GM19239 (cell line): ENCODE data around the gene SUMO1.

Source experiments
- DNase-seq: peaks from one replicate; pipeline ENCODE4 v3.0.0; 2011; ENCODE audit warnings: low spot score; ENCODE audit not compliant: insufficient read length
- FAIRE-seq: peaks from 2 replicates; lab custom pipeline; 2011; peaks lifted over from hg19 to GRCh38; lab: Jason Lieb, UNC

The SUMO1 gene

DNA sequence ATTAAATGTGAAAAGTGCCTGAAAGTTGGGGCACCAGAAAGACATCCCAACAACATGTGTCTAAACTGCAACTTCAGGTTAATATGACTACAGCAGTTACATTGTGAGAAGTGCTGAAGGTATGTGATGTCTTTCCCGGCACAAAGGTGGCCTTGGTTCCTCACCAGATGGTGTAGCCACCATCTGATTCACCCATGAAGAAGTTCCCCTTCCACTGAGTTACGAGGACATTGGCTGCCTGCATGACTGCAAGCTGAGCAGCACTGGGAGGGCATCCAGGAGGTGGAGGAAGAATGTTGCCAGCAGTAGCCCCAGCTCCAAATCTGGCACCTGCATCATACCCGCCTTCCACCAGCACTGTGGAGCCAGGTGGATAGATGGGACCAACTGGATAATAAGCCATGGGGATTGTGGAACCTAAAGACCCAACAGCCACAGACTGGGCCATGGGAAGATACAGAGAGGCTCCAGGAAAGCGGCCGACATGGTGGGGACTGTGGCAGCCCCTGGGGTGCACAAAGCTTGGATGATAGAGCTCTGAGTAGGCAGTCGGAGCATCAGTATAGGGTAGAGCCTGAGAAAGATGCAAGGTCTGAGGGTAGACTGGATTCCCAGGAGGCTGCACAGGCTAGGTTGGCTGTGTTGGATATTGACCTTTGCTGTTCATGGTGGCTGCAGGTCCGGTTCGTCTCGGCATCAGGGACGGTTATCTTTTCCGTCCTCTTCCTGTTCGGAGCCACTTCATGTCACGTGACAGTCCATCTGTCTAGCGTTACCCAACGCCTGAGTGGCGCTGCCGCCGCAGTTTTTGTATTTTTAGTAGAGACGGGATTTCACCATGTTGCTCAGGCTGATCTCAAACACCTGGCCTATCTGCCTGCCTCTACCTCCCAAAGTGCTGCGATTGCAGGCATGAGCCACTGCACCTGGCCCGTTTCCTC, 36.9 kb downstream of the SUMO1 start:
- no peak for FAIRE-seq
- no peak for DNase-seq

DNA sequence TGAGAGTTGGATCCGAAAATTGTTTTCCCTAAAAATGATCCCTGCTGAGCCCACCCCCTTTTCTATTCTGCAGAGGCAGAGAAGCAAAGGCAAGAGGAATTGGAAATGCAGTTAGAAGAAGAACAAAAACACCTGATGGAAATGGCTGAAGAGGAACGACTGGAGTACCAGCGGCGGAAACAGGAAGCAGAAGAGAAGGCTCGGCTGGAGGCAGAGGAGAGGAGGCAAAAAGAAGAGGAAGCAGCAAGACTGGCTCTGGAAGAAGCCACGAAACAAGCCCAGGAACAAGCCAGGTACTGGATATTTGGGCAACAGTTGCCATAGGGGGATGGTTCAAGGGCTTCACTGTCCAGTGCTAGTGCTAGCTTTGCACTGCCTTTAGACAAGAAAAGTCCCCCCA, 41.7 kb downstream of the SUMO1 start:
- FAIRE-seq: no peak

DNA sequence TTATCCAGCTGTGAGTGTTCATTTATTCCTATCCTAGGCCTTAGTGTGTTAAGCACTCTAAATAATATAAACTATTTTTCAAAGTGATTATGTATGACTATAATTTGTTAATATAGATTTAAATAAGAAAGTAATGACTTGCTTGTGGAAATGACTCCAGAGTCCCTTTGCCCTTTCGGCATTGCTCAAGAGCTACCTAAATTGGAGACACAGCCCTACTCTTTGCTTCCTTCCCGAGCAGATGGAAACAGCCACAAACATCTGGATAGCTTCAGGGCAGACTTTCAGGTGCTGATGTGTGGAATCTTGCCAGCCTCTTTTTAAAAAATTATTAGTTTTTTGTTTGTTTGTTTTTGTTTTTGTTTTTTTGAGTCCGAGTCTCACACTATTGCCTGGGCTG, 44.0 kb downstream of the SUMO1 start:
- no peak for DNase-seq
- no peak for FAIRE-seq

More for the DNA sequence above, 41.7 kb downstream of the SUMO1 start:
- no peak for DNase-seq

DNA sequence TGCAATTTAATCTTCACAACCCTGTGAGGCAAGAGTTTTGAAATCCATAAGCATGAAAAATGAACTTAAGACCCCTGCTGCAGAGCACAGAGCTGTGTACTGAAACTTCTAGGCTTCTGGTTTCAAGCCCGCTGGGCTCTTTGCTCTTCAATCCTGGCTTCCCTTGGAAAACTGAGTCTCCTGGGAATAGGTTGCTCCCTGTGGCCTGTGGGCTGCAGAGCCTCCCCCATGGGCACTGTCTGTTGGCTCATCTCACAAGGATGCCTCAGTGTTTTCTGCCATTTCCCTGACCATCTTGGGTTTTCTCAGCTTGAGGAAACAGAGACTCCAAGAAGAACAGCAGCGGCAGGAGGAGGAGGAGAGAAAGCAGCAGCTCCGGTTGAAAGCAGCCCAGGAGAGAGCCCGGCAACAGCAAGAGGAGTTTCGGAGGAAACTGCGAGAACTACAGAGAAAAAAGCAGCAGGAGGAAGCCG, 44.5 kb downstream of the SUMO1 start:
- FAIRE-seq (no peak), DNase-seq (no peak)

DNA sequence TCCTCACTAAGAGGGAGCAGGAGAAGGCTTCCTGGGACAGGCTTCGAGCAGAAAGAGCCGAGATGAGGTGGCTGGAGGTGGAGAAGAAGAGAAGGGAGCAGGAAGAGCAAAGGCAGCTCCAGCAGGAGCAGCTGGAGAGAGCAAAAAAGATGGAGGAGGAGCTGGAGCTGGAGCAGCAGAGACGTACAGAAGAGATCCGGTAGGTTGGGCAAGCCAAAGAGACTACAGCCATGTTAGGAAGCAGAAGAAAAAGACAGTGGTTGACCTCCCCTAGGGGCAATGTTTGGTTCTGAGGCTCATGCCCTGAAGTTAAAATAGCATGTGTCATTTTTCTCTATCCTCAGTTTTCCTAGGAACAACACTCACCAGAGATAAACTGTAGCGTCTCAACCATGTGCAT, 45.1 kb downstream of the SUMO1 start:
- FAIRE-seq: no peak
- no peak for DNase-seq

DNA sequence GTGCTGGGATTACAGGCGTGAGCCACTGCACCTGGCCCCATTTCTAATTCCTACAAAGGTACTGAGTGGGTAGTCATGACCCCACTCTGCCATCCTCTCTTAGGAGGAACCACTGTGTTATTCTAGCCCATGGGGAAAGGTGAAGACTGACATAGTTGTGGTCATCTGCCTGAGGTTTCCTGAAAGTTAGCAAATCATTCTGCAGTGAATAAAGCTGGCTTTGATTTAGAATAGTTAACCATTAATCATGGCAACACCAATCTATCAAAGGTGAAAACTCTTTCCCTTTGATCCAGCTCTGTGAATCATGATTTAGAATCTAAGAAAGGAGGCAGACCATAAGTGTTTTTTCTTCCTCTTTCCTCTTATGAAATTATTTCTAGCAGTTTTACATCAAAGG, 50.8 kb downstream of the SUMO1 start:
- FAIRE-seq (no peak), DNase-seq (no peak)

DNA sequence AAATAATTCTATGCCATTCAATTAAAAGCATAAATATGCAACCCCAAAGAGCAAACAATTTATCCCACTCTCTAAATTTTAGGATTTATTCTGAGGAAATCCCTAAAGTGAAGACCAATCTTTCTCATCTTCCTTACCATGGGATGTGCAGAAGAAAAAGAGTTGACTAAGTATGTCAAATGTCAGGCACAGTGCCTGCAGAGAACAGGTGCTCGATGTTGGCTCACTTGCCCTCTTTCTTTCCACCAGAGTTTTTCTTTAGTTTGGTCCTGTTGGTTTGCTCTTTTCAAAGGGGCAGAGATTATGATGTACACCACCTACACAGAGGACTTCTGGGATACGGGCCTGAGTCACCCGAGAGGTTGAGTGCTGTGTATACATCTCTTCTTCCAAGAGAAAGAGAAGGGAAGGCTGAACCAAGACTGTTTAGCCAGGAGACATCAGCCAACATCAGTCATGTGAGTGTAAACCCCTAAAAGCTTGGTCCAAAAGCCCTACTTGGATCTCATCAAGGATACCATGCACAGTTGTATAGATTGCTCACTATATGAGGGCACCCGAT, 51.7 kb downstream of the SUMO1 start:
- DNase-seq (no peak), FAIRE-seq (no peak)

DNA sequence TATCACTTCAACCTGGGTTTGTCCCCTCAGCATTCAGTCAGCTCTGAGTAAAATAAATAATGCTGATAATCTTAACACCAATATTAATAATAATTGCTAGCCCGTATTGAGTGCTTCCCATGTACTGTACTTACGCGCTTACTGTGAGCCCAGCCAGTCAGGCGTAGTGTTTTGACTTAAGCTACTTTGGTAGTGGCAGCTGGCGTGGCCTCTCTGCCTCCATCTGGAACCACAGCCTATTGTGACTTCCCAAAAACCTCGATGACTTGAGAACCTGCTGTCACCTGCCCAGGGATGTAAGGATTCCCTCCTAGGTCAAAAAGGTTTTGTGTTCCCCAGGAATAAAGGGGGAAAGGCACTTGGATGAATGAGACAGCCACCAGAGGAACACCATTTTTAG, 53.2 kb downstream of the SUMO1 start:
- FAIRE-seq (no peak), DNase-seq (no peak)

DNA sequence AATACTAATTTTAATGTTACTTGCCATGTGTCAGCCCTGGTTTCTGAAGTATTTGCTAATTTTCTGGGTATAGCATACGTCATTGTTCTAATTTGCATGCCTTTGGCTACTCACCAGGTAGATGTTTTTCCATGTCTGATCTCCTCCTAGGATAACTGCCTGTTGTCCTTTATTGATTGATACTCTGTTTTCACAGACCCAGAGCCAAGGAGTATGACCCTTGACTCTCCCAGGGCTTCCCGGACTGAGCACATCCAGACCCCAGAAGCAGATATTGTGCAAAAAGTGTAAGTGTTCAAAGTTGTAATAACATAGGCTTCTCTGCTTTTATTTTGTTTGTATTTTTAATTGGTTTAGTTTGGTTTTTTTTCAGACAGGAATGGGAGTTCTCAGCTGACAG, 53.8 kb downstream of the SUMO1 start:
- no peak for DNase-seq
- no peak for FAIRE-seq

DNA sequence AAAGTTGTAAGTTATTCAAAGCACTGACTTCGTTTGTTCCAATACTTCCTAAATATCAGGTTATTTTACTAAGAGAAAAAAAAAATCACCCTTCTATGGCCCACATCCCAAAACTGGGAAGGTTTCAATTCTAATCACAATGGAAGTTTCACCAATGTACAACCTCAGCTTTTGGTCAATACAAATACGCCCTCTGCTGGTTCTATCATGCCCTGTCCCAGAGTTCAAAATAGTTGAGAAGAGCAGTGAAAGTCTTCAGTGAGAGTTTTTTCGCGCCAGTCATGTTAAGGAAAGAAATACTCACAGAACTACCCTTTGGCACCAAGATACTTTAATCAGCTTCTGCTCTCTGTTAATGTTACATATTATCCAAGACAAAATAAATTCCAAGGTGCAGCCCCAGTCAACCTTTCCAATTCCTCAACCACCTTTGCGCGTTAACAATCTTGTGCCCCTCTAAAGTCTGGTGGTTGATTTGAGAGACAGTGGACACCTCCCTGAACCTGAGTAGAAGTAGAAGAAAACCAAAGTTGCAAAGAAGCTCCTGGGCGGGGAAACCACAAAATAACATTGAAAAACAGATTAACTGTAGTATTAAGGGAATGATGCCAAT, 59.9 kb downstream of the SUMO1 start:
- peak; percentile 37 for DNase-seq
- FAIRE-seq: peak; percentile 90

DNA sequence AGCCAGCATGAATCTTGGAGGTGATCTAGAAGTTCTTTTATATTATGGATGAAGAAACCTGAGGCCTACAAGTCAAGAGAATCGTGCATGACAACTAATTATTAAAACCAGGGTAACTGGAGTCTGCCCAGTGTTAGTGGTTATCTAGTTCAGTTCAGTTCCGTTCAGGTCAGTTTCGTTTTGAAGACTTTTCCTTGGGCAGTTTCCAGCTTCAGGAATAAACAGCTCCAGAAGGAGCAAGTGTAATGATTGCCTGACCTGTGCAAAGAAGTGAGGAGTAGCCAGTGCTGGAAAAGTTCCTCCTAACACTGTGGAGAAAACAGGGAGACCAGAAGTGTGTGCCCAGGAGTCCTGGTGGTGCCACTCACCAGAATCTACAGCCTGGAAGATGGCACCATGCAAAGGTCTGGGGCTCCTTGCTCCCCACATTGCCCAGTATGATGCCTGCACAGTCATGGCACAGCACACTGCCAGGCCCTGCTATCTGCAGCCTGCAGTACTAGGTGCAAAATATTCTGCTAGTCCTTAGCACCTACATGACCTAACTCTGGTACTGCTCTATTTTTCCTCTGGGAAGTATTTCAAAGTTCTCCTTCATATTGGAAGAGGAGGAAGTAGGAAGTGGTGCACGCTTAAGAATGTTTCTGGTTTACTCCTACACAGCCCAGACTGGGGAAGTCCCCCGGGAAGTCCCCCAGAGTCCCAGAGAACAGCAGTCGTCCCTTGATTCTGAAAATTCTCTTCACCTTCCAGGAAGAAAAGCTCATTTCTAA, 65.8 kb downstream of the SUMO1 start:
- FAIRE-seq (peak; percentile 54), DNase-seq (no peak)

DNA sequence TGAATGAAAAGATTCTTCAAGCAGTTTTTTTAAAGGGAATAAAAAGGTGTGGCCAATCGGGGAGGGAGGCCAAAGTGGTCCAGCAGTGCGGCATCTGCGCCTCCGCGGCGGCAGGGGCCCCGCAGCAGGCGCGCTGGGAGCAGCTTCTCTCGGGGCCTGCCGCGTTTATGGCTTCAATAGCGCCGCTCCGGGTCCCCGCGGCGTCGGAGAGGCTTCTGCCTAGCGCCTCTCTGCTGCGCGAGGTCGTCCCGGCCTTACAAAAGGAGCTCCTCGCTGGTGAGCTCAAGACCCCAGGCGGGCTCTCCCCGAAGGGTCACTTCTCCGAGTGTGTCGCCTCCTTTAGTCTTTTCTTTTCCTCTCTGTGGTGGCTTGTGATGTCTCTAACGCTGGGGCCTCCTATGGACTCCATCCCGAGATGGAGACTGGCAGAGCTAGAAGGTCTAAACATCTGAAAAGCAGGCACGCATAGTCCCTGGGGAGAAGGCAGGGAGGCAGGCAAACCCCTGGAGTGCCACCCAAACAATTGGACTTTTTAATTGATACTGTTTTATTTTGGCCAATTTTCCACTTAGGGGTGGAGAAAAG, 67.1 kb downstream of the SUMO1 start:
- FAIRE-seq (no peak), DNase-seq (no peak)

DNA sequence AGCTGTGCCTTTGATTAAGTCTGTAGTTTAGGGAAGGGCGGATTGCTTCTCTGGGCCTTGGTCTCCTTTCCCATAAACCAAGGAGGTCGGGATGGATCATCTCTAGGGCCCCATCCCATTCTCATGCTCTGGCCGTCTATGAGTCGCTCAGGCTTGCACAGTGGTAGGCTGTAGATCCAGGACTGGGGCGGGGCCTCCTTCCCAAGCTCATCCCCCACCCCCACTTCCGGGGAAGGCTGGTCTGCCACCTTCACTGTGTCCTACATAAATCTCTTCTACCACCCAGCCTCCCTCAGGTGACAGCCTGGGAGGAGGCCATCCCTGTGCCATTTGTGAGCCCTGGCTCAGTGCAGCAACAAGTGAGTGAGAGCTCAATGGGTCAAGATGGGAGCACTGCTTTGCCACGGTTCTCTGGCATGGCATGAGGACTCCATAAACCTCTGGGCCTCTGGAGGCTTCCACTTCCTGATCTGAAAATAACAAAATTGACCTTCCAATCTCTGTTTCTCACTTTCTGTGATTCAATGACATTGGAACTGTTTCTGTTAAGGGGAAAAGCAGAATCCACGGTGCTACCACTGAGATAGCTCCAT, 68.5 kb downstream of the SUMO1 start:
- no peak for FAIRE-seq
- DNase-seq: no peak

DNA sequence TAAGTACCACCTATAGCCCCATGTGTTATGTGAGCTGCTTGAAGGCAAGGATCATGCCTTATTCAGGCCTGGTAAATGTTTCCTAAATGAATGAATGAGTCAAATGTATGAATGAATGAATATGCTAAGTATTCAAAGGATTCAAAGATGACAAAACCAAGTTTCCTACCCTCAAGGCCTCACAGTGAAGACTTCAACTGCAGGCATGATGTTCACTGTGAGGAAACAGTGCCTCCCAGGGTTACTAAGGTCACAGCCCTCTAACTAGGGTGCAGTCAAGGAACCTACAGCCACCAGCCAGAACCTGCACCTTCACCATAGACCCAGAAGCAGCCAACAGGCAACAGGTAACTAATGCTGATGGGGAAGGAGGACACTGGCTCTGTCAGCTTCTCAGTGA, 69.3 kb downstream of the SUMO1 start:
- DNase-seq (no peak), FAIRE-seq (no peak)

DNA sequence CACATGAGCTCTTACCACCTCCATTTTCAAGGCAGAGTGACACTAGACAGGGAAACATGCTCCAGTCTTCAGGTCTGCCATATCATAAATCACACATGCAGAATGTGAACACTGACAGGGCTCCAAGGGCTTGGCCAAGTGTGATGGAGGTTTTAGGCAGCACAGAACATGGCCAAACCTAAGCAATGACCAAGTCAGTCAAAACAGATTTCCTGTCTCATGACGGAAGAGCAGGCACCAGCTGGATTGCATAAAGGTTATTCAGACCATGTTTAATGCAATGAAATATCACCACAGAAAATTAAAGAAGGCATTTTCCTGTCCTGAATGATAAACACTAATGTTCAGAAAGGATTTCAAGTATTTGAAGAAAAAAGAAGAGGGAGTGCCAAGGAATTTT, 72.5 kb downstream of the SUMO1 start:
- DNase-seq (no peak), FAIRE-seq (no peak)

DNA sequence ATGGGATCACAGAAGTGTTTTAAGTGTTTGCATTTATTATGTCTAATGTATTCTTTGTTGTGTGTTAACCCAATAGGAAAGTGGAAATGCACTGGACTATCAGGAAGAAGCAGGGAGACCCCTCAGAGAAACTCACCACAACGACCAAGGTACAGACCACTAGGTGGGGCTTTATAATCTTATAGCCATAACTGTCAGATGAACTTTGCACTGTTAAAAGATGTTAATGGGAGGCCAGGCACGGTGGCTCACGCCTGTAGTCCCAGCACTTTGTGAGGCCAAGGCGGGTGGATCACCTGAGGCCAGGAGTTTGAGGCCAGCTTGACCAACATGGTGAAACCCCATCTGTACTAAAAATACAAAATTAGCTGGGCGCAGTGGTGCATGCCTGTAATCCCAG, 73.2 kb downstream of the SUMO1 start:
- no peak for FAIRE-seq
- DNase-seq: no peak

DNA sequence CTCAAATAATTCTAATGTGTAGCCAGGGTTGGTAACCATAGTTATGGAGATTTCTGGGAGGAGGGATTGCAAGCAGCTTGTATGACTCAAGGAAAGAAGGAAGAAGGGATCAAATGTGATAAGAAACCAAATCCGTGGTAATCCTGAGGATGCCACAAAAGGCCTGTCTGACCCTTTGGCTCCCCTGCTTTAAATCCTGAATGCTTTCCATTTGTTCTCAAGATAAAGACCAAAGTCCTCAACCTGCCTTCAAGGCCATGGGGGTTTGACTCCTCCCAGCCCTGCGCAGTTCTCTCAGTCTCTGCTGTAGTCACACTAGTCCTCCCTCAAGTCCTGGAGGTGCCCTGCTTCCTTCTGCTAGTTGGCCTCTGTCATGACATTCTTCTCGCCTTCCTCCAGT, 74.0 kb downstream of the SUMO1 start:
- DNase-seq: no peak
- no peak for FAIRE-seq

DNA sequence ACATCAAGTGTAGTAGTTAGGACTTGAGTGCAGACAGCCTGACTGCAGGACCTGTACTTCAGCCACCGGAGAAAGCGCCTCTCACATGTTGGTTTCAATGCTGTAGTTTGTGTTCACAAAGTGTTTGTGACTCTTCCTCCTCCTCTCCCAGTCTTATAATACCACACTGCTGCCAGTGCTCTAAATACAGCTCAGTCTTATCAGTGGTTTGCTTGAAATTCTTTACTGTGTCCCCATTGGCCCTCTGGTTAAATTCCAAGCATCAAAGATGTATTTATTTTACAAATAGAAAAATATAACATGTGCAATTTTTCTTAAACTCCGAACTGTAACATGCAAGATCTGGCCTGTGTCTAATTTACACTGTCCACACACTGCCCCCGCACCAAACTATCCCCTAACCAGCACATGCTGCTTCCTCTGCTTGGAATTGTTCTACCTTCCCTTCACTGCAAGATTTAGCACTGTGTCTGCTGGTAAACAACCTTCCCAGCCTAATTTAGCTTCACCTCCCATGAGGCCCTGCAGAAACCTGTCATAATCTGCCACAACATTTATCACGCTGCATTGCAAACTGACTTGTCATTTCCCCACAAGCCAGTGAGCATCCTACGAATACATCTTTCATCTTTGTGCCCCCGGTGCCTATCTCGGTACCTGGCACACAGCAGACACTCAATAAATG, 77.1 kb downstream of the SUMO1 start:
- DNase-seq (no peak), FAIRE-seq (no peak)

DNA sequence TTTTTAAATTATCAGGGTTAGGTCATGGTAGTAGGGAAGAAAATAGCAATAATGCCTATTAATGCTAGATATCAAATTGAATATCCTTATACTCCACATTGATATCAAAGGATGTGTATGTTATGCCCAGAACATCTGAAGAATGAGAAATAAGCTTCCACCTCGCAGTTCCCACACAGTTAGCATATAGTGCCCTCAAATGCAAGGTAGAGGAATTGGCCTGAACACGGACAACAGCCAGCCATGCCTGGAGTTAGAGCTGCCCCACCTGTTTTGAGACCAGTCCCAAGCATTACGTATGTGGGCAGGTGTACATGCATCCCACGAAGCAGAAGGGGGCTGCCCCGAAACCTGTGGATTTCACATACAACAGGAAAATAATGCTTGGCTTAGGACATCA, 79.6 kb downstream of the SUMO1 start:
- no peak for FAIRE-seq
- DNase-seq: no peak
